Neuronal stem cell (in vitro differentiated cells): Measurements from ENCODE around the gene AGAP1.
A peak's percentile ranks its signal among the peaks of the same experiment; 100 is the strongest.

Experiments
- DNase-seq: peaks from one replicate; pipeline ENCODE4 v3.0.0-alpha.2; 2013; ENCODE audit warnings: low spot score
- H2AFZ ChIP-seq: one replicate; pipeline ENCODE4 v1.6.1; 2013; ENCODE audit warnings: mild to moderate bottlenecking, low read length, inconsistent platforms
- H2AK5ac ChIP-seq: 2 replicates; pipeline ENCODE4 v1.6.1; 2013; ENCODE audit warnings: low read depth, mild to moderate bottlenecking, inconsistent platforms, low read length, moderate library complexity, mixed read lengths
- H2BK120ac ChIP-seq: 2 replicates; pipeline ENCODE4 v1.6.1; 2013; ENCODE audit warnings: low read depth, mild to moderate bottlenecking, inconsistent platforms, low read length, moderate library complexity, mixed read lengths
- H2BK12ac ChIP-seq: one replicate; pipeline ENCODE4 v1.6.1; 2013; ENCODE audit warnings: low read length, inconsistent platforms
- H2BK15ac ChIP-seq: 2 replicates; pipeline ENCODE4 v1.6.1; 2013; ENCODE audit warnings: mild to moderate bottlenecking, low read length, inconsistent platforms, mixed read lengths
- H2BK5ac ChIP-seq: one replicate; pipeline ENCODE4 v1.6.1; 2013; ENCODE audit warnings: inconsistent platforms, mild to moderate bottlenecking, low read length, moderate library complexity
- H3K14ac ChIP-seq: one replicate; pipeline ENCODE4 v1.6.1; 2013; ENCODE audit warnings: low read length, inconsistent platforms
- H3K18ac ChIP-seq: 2 replicates; pipeline ENCODE4 v1.6.1; 2013; ENCODE audit warnings: low read length, inconsistent platforms
- H3K23ac ChIP-seq: 2 replicates; pipeline ENCODE4 v1.6.1; 2013; ENCODE audit warnings: low read depth, mild to moderate bottlenecking, mixed read lengths, low read length, inconsistent platforms; ENCODE audit not compliant: poor library complexity
- H3K27ac ChIP-seq: replicated peaks from 3 replicates; pipeline ENCODE4 v1.5.1; 2013; ENCODE audit warnings: low read length, inconsistent platforms
- H3K27me3 ChIP-seq, 3 experiments: 2 replicates each; pipeline ENCODE4 v1.6.1; 2013; ENCODE audit warnings: low read length in 3 of 3, mild to moderate bottlenecking in 2 of 3, inconsistent platforms in 1 of 3, low read depth in 1 of 3, mixed read lengths in 1 of 3, moderate library complexity in 1 of 3; ENCODE audit not compliant: control insufficient read depth in 3 of 3, insufficient read depth in 3 of 3
- H3K36me3 ChIP-seq, 2 donors: replicated peaks in 1 of 2; 2 replicates each; pipeline ENCODE4 v1.6.1; 2013; ENCODE audit warnings: low read length in 2 of 2; ENCODE audit not compliant: control insufficient read depth in 2 of 2, insufficient read depth in 2 of 2
- H3K4ac ChIP-seq: 2 replicates; pipeline ENCODE4 v1.6.1; 2013; ENCODE audit warnings: inconsistent platforms, mild to moderate bottlenecking, low read length, moderate library complexity
- H3K4me1 ChIP-seq, 2 donors: 1 replicate in 1 of 2; 2 replicates in 1 of 2; pipeline ENCODE4 v1.6.1; 2013; ENCODE audit warnings: low read length in 2 of 2, low read depth in 1 of 2; ENCODE audit not compliant: control insufficient read depth in 2 of 2, insufficient read depth in 1 of 2
- H3K4me2 ChIP-seq: one replicate; pipeline ENCODE4 v1.6.1; 2013; ENCODE audit warnings: mild to moderate bottlenecking, low read length, inconsistent platforms; ENCODE audit not compliant: insufficient read depth, poor library complexity, severe bottlenecking
- H3K4me3 ChIP-seq, 2 donors: 2 replicates each; pipeline ENCODE4 v1.5.1; 2013; ENCODE audit warnings: low read length in 2 of 2, mild to moderate bottlenecking in 2 of 2, inconsistent platforms in 1 of 2, moderate library complexity in 1 of 2
- H3K79me1 ChIP-seq: one replicate; pipeline ENCODE4 v1.6.1; 2013; ENCODE audit warnings: low read depth, mild to moderate bottlenecking, inconsistent platforms, low read length, moderate library complexity
- H3K9ac ChIP-seq: one replicate; pipeline ENCODE4 v1.6.1; 2013; ENCODE audit warnings: mild to moderate bottlenecking, low read depth, low read length, inconsistent platforms; ENCODE audit not compliant: poor library complexity
- H3K9me3 ChIP-seq, 2 donors: replicated peaks in 1 of 2; 2 replicates each; pipeline versions ENCODE3 to v1.6.1; 2013; ENCODE audit warnings: low read length in 2 of 2, mild to moderate bottlenecking in 2 of 2, inconsistent platforms in 1 of 2, low read depth in 1 of 2, mixed read lengths in 1 of 2, moderate library complexity in 1 of 2; ENCODE audit not compliant: control insufficient read depth in 2 of 2, insufficient read depth in 1 of 2
- H4K8ac ChIP-seq: one replicate; pipeline ENCODE4 v1.6.1; 2013; ENCODE audit warnings: low read depth, mild to moderate bottlenecking, inconsistent platforms, low read length, moderate library complexity
- H4K91ac ChIP-seq: one replicate; pipeline ENCODE4 v1.6.1; 2013; ENCODE audit warnings: low read length, low read depth, mild to moderate bottlenecking, inconsistent platforms; ENCODE audit not compliant: poor library complexity
- WGBS, 2 donors: extraction: QIAGEN DNeasy Blood & Tissue Kit; methylation state at CpG; one replicate each; pipeline ENCODE4 v1.1.7; 2013; ENCODE audit warnings: missing lambda C conversion rate in 2 of 2, mixed read lengths in 1 of 2; ENCODE audit not compliant: insufficient read length in 2 of 2, insufficient replicate concordance in 1 of 2; ENCODE audit errors: extremely low coverage in 2 of 2; 5-methylcytosine and 5-hydroxymethylcytosine counted together

The AGAP1 gene

DNA sequence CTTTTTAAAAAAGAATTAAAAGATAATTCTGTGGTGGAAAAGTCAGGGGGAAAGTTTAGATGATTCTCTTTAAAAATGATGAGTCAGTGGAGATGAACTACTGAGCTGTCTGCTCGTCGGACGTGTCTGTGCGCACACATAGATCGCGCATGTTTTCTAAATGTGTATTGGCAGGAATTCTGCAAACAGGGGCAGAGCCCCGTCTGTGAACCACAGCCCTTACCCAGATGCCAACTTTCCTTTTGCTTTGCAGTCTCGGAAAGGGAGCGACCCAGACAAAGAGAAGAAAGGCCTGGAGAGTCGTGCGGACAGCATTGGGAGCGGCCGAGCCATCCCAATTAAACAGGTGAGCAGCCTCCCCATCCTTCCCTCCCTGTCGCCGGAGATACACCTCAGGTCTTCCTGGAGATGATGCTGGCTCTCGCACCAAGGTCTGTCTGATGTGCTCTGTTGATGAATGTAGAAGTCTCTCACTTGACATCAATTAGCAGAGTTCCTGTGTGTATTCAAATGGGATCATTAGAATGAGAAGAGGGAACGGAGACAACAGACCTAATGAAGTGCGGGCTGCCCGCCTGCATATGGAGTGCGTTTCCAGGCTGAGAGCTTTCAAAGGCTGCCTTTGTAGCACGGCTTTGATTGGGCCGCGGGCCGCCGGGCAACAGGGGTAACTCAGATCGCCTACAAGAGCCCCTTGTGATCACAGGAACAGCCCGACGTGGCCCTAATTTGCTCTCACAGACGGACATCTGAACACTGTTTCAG, 313.3 kb downstream of the AGAP1 start:
- Histone ChIP-seq H2BK12ac (no peak overlapping the region), H3K4me3 (no peak overlapping the region), H3K79me1 (no peaks in the 10 kb centered on the region), H3K4ac (no peak overlapping the region), H3K9me3 (peaks cover 3 to 7% of the 10 kb centered on the region in 2 donors), H3K14ac (no peak overlapping the region), H3K36me3 (peaks cover 6 to 87% of the 10 kb centered on the region in 2 donors), H3K23ac (no peak overlapping the region), H2AK5ac (no peak overlapping the region), H3K18ac (no peak overlapping the region), H2AFZ (no peak overlapping the region), H2BK15ac (no peak overlapping the region), H3K4me1 (peaks cover 0 to 7% of the 10 kb centered on the region in 2 donors), H3K27me3 (peaks cover 0 to 1% (median 0%) of the 10 kb centered on the region in 3 experiments), H3K27ac (no peak overlapping the region), H2BK5ac (no peak overlapping the region), H3K9ac (no peak overlapping the region), H3K4me2 (no peak overlapping the region), H4K91ac (no peak overlapping the region), H2BK120ac (no peak overlapping the region), H4K8ac (no peak overlapping the region)
- DNase-seq = peak; percentile 5
- no CpG with 5 or more reads among the region's 29 CpGs for WGBS, 2 donors

- Histone ChIP-seq H3K9me3 (no peaks in the 10 kb centered on the region), H4K8ac (no peak overlapping the region), H3K23ac (no peak overlapping the region), H3K27ac (no peak overlapping the region), H3K18ac (no peak overlapping the region), H2AFZ (no peak overlapping the region), H3K27me3 (no peaks in the 10 kb centered on the region), H3K4me2 (no peak overlapping the region), H2BK5ac (no peak overlapping the region), H3K9ac (no peak overlapping the region), H4K91ac (no peak overlapping the region), H2BK15ac (no peak overlapping the region), H3K36me3 (peaks cover 8 to 94% of the 10 kb centered on the region in 2 donors), H3K14ac (no peak overlapping the region), H2BK12ac (no peak overlapping the region), H3K79me1 (peaks cover 2% of the 10 kb centered on the region), H2BK120ac (no peak overlapping the region), H3K4me1 (peaks cover 0 to 9% of the 10 kb centered on the region in 2 donors), H3K4ac (no peak overlapping the region), H2AK5ac (no peak overlapping the region), H3K4me3 (no peak overlapping the region)
- WGBS, 2 donors = no CpG with 5 or more reads among the region's 10 CpGs
- no peak for DNase-seq
Measured at GRCh38 chr2:235808366-235808765, 314.5 kb downstream of the AGAP1 start.

GRCh38 chr2:235810252-235810651, 316.4 kb downstream of the AGAP1 start:
- H3K23ac ChIP-seq = no peak overlapping the region
- no peak overlapping the region for H3K18ac ChIP-seq
- H3K27me3 ChIP-seq = no peaks in the 10 kb centered on the region
- H3K27ac ChIP-seq = no peak overlapping the region
- no peak overlapping the region for H3K9ac ChIP-seq
- H3K4ac ChIP-seq = no peak overlapping the region
- peaks cover 3% of the 10 kb centered on the region for H3K79me1 ChIP-seq
- H2BK15ac ChIP-seq = no peak overlapping the region
- DNase-seq = no peak
- H3K9me3 ChIP-seq = no peaks in the 10 kb centered on the region
- H4K91ac ChIP-seq = no peak overlapping the region
- WGBS, 2 donors = no CpG with 5 or more reads among the region's 10 CpGs
- no peak overlapping the region for H2AK5ac ChIP-seq
- peaks cover 8 to 99% of the 10 kb centered on the region in 2 donors for H3K36me3 ChIP-seq
- no peak overlapping the region for H4K8ac ChIP-seq
- no peak overlapping the region for H2BK12ac ChIP-seq
- no peak overlapping the region for H2BK5ac ChIP-seq
- no peak overlapping the region for H2BK120ac ChIP-seq
- H2AFZ ChIP-seq = no peak overlapping the region
- H3K4me1 ChIP-seq = peaks cover 0 to 9% of the 10 kb centered on the region in 2 donors
- no peak overlapping the region for H3K14ac ChIP-seq
- no peak overlapping the region for H3K4me2 ChIP-seq
- H3K4me3 ChIP-seq = no peak overlapping the region

DNA sequence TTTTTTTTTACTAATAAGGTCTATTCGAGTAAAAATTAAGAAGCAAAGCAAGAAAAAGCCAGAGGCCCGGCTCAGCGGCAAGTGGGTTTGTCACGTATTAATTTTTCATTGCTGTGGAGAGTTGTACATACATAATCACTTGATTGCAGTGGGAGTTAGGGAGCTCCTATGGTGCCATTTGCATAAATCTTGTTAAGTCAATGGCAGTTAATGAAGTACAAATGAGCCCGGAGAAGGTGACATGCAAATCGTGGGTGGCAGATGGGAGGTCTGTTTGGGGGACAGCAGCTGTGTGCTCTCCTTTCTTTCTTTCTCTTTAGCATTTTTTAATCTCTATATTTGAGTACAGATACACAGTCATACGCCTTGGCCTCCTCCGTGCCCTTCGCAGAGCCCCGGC, 317.0 kb downstream of the AGAP1 start:
- no peak overlapping the region for H3K4ac ChIP-seq
- no peak overlapping the region for H2AFZ ChIP-seq
- no peak overlapping the region for H2AK5ac ChIP-seq
- H3K23ac ChIP-seq = no peak overlapping the region
- H2BK15ac ChIP-seq = no peak overlapping the region
- no peaks in the 10 kb centered on the region for H3K9me3 ChIP-seq
- H3K36me3 ChIP-seq = peaks cover 11 to 100% of the 10 kb centered on the region in 2 donors
- no peak overlapping the region for H3K4me2 ChIP-seq
- H2BK5ac ChIP-seq = no peak overlapping the region
- H3K79me1 ChIP-seq = peaks cover 3% of the 10 kb centered on the region
- no peak overlapping the region for H3K14ac ChIP-seq
- no peak overlapping the region for H4K91ac ChIP-seq
- H3K4me3 ChIP-seq = no peak overlapping the region
- no peak overlapping the region for H2BK12ac ChIP-seq
- no peak overlapping the region for H3K18ac ChIP-seq
- H3K9ac ChIP-seq = no peak overlapping the region
- H4K8ac ChIP-seq = no peak overlapping the region
- H3K27me3 ChIP-seq = no peaks in the 10 kb centered on the region
- WGBS, 2 donors = no CpG with 5 or more reads among the region's 10 CpGs
- no peak for DNase-seq
- H3K27ac ChIP-seq = no peak overlapping the region
- peaks cover 0 to 9% of the 10 kb centered on the region in 2 donors for H3K4me1 ChIP-seq
- no peak overlapping the region for H2BK120ac ChIP-seq
